ENCODE results near the gene CD96.

The CD96 gene

DNA sequence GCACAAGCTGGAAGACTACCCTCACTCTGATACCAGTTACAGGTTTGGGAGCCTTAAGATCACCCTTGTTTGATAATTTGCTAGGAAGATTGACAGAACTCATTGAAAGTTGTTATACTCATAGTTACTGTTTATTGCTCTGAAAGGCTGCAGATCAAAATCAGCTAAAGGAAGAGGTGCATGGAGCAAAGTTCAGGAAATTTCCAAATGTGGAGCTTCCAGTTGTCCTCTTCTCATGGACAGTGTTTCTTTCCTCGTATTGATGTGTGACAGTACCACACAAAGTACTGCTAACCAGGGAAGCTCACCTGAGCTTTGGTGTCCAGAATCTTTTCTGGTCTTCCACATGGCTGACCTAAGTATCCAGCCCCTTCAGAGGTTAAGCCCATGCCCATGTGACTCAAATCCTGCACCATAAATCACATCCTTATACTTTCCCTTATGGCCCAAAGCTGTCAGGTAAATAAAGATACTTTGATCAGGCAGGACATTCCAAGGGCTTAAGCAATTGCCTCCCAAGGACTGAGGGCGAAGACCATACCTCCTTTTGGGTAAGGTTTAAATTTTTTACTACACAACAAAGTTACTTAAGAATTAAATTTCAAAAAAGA is 146.3 kb downstream of the CD96 start:
- no peak for DNase-seq

- DNase-seq: no peak
These were observed 148.2 kb downstream of the CD96 start for GRCh38 chr3:111690242-111690641.

DNA sequence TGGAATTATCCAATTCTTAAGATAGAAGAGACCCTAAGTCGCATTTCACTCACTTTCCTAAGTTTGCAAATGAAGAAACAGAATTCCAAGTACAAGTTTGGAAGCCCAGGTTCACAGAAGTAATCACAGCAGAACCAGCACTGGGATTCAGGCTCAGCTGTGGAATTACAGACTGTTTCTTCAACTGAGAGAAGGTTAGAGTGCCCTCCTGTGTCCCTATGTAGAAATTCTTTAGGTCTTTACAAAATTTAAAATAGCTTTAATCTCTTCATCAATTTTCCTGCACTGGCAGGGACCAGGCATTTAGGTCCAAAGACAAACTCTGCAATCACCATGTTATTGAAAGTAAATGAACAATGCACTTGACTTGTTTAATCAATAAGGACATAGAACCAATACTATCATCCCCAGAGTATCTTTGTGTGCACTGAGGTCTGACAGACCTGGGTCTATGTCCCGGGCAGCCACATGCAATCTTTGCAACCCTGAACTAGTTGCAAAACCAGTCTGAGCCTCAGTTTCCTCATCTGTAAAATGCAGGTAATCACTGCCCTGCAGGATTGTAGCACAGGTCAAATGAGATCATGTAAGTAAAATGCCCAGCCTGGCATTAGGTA is 149.4 kb downstream of the CD96 start:
- peak; percentile 29 for DNase-seq

- DNase-seq: no peak
These were observed 150.9 kb downstream of the CD96 start for GRCh38 chr3:111692593-111693552.

DNA sequence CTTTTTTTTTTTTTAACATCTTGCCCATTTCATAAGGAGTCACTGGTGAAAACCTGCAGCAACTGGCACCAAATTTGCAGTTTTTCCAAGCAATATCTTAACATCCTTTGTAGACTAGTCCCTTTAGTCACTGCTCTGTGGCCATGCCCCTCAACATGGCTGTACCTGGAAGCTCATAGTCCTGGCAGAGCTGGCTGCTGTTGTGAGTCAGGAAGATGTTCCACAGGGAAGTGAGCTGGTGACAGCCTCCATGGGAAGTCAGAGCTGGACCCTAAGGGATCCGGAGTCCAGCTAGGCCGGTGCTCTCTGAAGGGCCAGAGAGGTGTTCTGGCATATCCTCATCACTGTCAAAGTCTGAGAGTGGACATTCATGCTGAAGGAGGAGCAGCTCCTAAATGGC is 152.5 kb downstream of the CD96 start:
- no peak for DNase-seq

- no peak for DNase-seq
These were observed 153.7 kb downstream of the CD96 start for GRCh38 chr3:111695636-111696117.

GRCh38 chr3:111700054-111700453 is 158.1 kb downstream of the CD96 start:
- DNase-seq: no peak

DNA sequence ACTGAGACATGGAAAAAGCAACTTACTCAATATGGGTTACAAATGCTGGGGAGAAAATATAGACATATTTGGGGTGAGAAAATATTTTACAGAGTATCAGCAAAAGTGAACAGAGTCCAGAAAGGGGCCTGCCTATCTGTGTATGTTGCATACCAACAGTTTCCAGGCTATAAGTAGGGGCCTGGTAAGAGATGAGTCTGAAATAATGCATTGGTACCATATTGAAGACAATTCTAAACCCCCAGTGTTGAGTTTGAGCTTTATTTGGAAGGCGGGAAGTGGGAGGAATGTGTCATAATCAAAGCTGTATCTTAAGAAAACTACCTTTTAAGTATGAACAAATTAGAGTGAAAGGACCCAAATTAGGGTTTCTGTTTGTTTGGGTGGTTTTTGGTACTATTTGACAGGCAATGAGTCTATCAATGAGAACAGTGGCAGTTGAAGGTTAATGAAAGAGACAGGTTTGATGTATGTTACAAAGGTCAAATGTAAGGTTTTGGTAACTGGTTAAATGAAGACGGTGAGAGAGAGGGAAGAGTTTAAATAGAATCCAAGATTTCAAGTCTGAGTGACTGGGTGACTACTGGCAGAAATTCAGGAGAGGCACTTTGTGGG is 159.4 kb downstream of the CD96 start:
- no peak for DNase-seq

Data from NCI-H1694 (cell line).